K562 (cell line): ENCODE measurements around the gene OGFR. TPM values are rescaled to one million over a fixed set of nuclear protein-coding genes. Genes with fewer than 3 reads are reported as not detected.

Experiments
- ATAC-seq: fragments of 200-7000 bp; cut with Tn5 transposase; 3 replicates; pipeline ENCODE4 v1.9.1; 2020; ENCODE audit warnings: moderate library complexity
- BruUV-seq: library from RNA; stranded (reverse); fragments of 400-500 nt; replicated peaks from 2 replicates; lab custom pipeline; 2021; lab: Mats Ljungman, UMichigan
- CTCF ChIA-PET: fragments of 300-600 bp; formaldehyde crosslinking; extraction: SDS; loops from one replicate; lab custom pipeline; 2021; ENCODE audit warnings: low intra/inter-chr PET ratio; lab: Yijun Ruan, JAX
- POLR2A ChIA-PET: fragments of 300-600, 350-650 bp; sonication (Branson Sonifier 250); formaldehyde crosslinking; extraction: SDS; loops from one replicate; lab custom pipeline; 2021; ENCODE audit warnings: antibody characterized with exemption, inconsistent platforms; lab: Yijun Ruan, JAX
- DNase-seq, 4 experiments: peaks; one replicate each; pipeline versions ENCODE4 v3.0.0 to v3.0.0-alpha.2; 2011 to 2018; ENCODE audit warnings: low spot score in 3 of 4, mixed read lengths in 3 of 4; ENCODE audit errors: extremely low read depth in 1 of 4
- FAIRE-seq: peaks from 2 replicates; lab custom pipeline; 2011; peaks lifted over from hg19 to GRCh38; lab: Jason Lieb, UNC
- H2AFZ ChIP-seq: 2 replicates; pipeline ENCODE4 v1.6.0; 2011; ENCODE audit warnings: low read depth, low read length, control low read depth, inconsistent platforms
- H3K27ac ChIP-seq: fragments of 200-600 bp; 3 replicates; pipeline ENCODE4 v1.8.0; 2011; ENCODE audit warnings: low read depth, mild to moderate bottlenecking, control low read depth, inconsistent platforms, low read length, moderate library complexity, mixed read lengths; ENCODE audit errors: extremely low read depth
- H3K27me3 ChIP-seq, 2 experiments: fragments of 300-600 bp in 1 of 2; 2 replicates in 1 of 2; 3 replicates in 1 of 2; pipeline versions ENCODE4 v1.6.0 to v1.8.0; 2011; ENCODE audit warnings: inconsistent platforms in 2 of 2, low read length in 2 of 2, mild to moderate bottlenecking in 1 of 2, mixed read lengths in 1 of 2, moderate library complexity in 1 of 2; ENCODE audit not compliant: control insufficient read depth in 2 of 2, insufficient read depth in 2 of 2
- H3K36me3 ChIP-seq: fragments of 300-600 bp; 3 replicates; pipeline ENCODE4 v1.8.0; 2011; ENCODE audit warnings: mild to moderate bottlenecking, low read length, inconsistent platforms; ENCODE audit not compliant: control insufficient read depth, insufficient read depth
- H3K4me1 ChIP-seq, 2 experiments: fragments of 200-600 bp in 1 of 2; replicated peaks in 1 of 2; 2 replicates in 1 of 2; 3 replicates in 1 of 2; pipeline versions ENCODE4 v1.5.1 to v1.8.0; 2011; ENCODE audit warnings: inconsistent platforms in 2 of 2, low read length in 2 of 2, mild to moderate bottlenecking in 1 of 2, mixed read lengths in 1 of 2, moderate library complexity in 1 of 2; ENCODE audit not compliant: control insufficient read depth in 2 of 2, insufficient read depth in 2 of 2
- H3K4me2 ChIP-seq: 2 replicates; pipeline ENCODE4 v1.6.1; 2011; ENCODE audit warnings: low read length, control low read depth, inconsistent platforms, mixed read lengths; ENCODE audit not compliant: insufficient read depth
- H3K4me3 ChIP-seq: fragments of 200-600 bp; sonication (generic), shearing (Covaris generic); 2 replicates; pipeline ENCODE4 v1.5.1; 2016; ENCODE audit warnings: control low read depth, inconsistent platforms
- H3K79me2 ChIP-seq: fragments of 200-600 bp; 3 replicates; pipeline ENCODE4 v1.8.0; 2011; ENCODE audit warnings: low read length, inconsistent platforms; ENCODE audit not compliant: control insufficient read depth, insufficient read depth
- H3K9ac ChIP-seq, 2 experiments: 2 replicates each; pipeline versions ENCODE4 v1.6.0 to v1.6.1; 2011; ENCODE audit warnings: low read depth in 2 of 2, low read length in 2 of 2, control low read depth in 1 of 2, inconsistent platforms in 1 of 2, mild to moderate bottlenecking in 1 of 2, mixed read lengths in 1 of 2; ENCODE audit not compliant: insufficient read depth in 1 of 2
- H3K9me1 ChIP-seq: one replicate; pipeline ENCODE4 v1.6.0; 2011; ENCODE audit warnings: inconsistent platforms, mild to moderate bottlenecking, low read length, moderate library complexity; ENCODE audit not compliant: control insufficient read depth, insufficient read depth
- H3K9me3 ChIP-seq: replicated peaks from 2 replicates; pipeline ENCODE4 v1.5.1; 2011; ENCODE audit warnings: low read depth, low read length, inconsistent platforms; ENCODE audit not compliant: control insufficient read depth, insufficient read depth
- H4K20me1 ChIP-seq: replicated peaks from 2 replicates; pipeline ENCODE4 v1.6.1; 2011; ENCODE audit warnings: low read length, inconsistent platforms, mixed read lengths; ENCODE audit not compliant: control insufficient read depth, insufficient read depth
- BRD9 ChIP-seq: fragments of 450-650 bp; IDR thresholded peaks from 2 replicates; pipeline ENCODE4 v1.6.1; 2018; ENCODE audit warnings: low read depth; ENCODE audit not compliant: partially characterized antibody
- CTCF ChIP-seq, 3 experiments: IDR thresholded peaks in 2 of 3; conservative IDR thresholded peaks in 1 of 3; 2 replicates each; pipeline ENCODE4 v1.5.1; 2011 to 2012; ENCODE audit warnings: low read length in 3 of 3, mild to moderate bottlenecking in 3 of 3, control low read depth in 2 of 3, improper control_type of control experiment in 1 of 3, inconsistent platforms in 1 of 3, low read depth in 1 of 3, mixed read lengths in 1 of 3, moderate library complexity in 1 of 3; ENCODE audit not compliant: insufficient read depth in 2 of 3
- LCOR ChIP-seq: sonication (generic); formaldehyde crosslinking; IDR thresholded peaks from 2 replicates; pipeline ENCODE4 v1.8.0; 2022; ENCODE audit warnings: mild to moderate bottlenecking, missing genetic modification reagents
- NR0B1 ChIP-seq: fragments of 450-650 bp; IDR thresholded peaks from one replicate; pipeline ENCODE4 v1.6.1; 2018; ENCODE audit warnings: mild to moderate bottlenecking, moderate library complexity; ENCODE audit not compliant: partially characterized antibody
- SAFB ChIP-seq: fragments of 200-400 bp; formaldehyde crosslinking; IDR thresholded peaks from 2 replicates; pipeline ENCODE4 v1.6.1; 2017; ENCODE audit warnings: low read depth, low read length, borderline replicate concordance
- TCF7 ChIP-seq: sonication (generic); IDR thresholded peaks from 2 replicates; pipeline ENCODE4 v1.6.1; 2016; ENCODE audit warnings: antibody characterized with exemption, borderline replicate concordance
- TFAM ChIP-seq: fragments of 250-450 bp; sonication (Bioruptor Pico); conservative IDR thresholded peaks from 2 replicates; pipeline ENCODE4 v1.5.0; 2021; ENCODE audit warnings: mild to moderate bottlenecking, moderate library complexity
- TGIF2 ChIP-seq: sonication (generic); formaldehyde crosslinking; IDR thresholded peaks from 2 replicates; pipeline ENCODE4 v1.8.1; 2022; ENCODE audit warnings: mild to moderate bottlenecking, missing genetic modification reagents, moderate library complexity
- THRB ChIP-seq: fragments of 450-650 bp; formaldehyde crosslinking; conservative IDR thresholded peaks from 2 replicates; pipeline ENCODE4 v1.4.0; 2022; ENCODE audit warnings: mild to moderate bottlenecking, missing genetic modification characterization
- ZFP30 ChIP-seq: fragments of 250-450 bp; sonication (Bioruptor Pico); IDR thresholded peaks from 2 replicates; pipeline ENCODE4 v1.8.0; 2022; ENCODE audit warnings: moderate library complexity, mild to moderate bottlenecking, inconsistent platforms, borderline replicate concordance
- ZNF184 ChIP-seq: sonication (generic); formaldehyde crosslinking; IDR thresholded peaks from 2 replicates; pipeline ENCODE4 v1.5.0; 2020; ENCODE audit warnings: missing genetic modification reagents
- WGBS: fragments of 100-300 bp; shearing (Covaris generic); methylation state at CpG from one replicate; pipeline ENCODE4 v1.1.6; 2016; ENCODE audit warnings: low coverage, mixed read lengths; ENCODE audit not compliant: insufficient coverage; ENCODE audit errors: missing lambda C conversion rate; 5-methylcytosine and 5-hydroxymethylcytosine counted together
- in situ Hi-C: fragments of 300-500 bp; cut with MboI; formaldehyde crosslinking; loops from 4 replicates; pipeline ENCODE4 v1.15.0; 2018; ENCODE audit warnings: inconsistent platforms, mixed read lengths
- intact Hi-C: fragments of 100-400 bp; cut with micrococcal nuclease; formaldehyde crosslinking; loops from 2 replicates; pipeline ENCODE4 v1.14.2; 2022
- polyA plus RNA-seq, 8 experiments: library from polyadenylated mRNA; depleted of rRNA in 4 of 8; stranded (reverse) in 5 of 8; unstranded in 3 of 8; fragments of >200 nt; fragmentation: Nextera tagmentation in 2 of 8; fragmentation: Illumina TruSeq in 1 of 8; extraction: Ambion mirVana in 2 of 8; extraction: Trizol in 1 of 8; gene quantifications; 2 replicates each; pipeline versions ENCODE4 v1.2.1 to v1.2.3, GENCODE V29; 2011 to 2014; ENCODE audit warnings: inconsistent platforms in 1 of 8, missing spikeins in 1 of 8
- total RNA-seq, 7 experiments: library from RNA; depleted of rRNA in 6 of 7; stranded (reverse); fragments of >200 nt in 6 of 7; fragmentation: Illumina TruSeq in 2 of 7; extraction: Trizol in 2 of 7; gene quantifications; 2 replicates each; pipeline versions ENCODE4 v1.2.1 to v1.2.3, GENCODE V29; 2011 to 2021; ENCODE audit warnings: low replicate concordance in 1 of 7

The OGFR gene
- total and polyA plus RNA-seq, 9 of the 15 experiments (the other 6 are each of a cell fraction or from before 2014, with no cell fraction given): 0.39 to 56.3 (median 17.5) TPM

- 53% methylated on average over 3 of the region's 14 CpGs for WGBS
- FAIRE-seq (no peak), ATAC-seq (no peak), DNase-seq (no peak)
- CTCF ChIA-PET: no interaction called here
- Histone ChIP-seq H3K27ac (no peak overlapping the region), H3K9me3 (no peaks in the 10 kb centered on the region), H3K4me2 (no peak overlapping the region), H3K27me3 (no peaks in the 10 kb centered on the region; a peak in 1 of 5 replicates), H3K4me3 (no peak overlapping the region), H3K9ac (peak overlapping the region in 1 of 2 experiments; percentile 45; a peak in 1 of 4 replicates), H4K20me1 (0 out of 2 replicates have a peak, but pooled peaks cover 2% of the 10 kb centered on the region), H3K9me1 (no peaks in the 10 kb centered on the region), H2AFZ (no peak overlapping the region), H3K4me1 (peaks cover 8 to 82% of the 10 kb centered on the region in 2 experiments; a peak in 4 of 5 replicates), H3K79me2 (no peaks in the 10 kb centered on the region), H3K36me3 (no peaks in the 10 kb centered on the region)
- no peak for TF ChIP-seq ZFP30 (CRISPR knock-in tag)
- TF ChIP-seq TCF7: no peak
- no peak for TF ChIP-seq TFAM (CRISPR knock-in tag)
- TF ChIP-seq BRD9: no peak
- POLR2A ChIA-PET: no interaction called here
- in situ Hi-C loops: no loop called here
- BruUV-seq: no TSS peak
- intact Hi-C loops: no loop called here
Measured at GRCh38 chr20:62830251-62830650, 25.6 kb downstream of the OGFR start.

- H3K36me3 ChIP-seq: no peaks in the 10 kb centered on the region
- H3K27me3 ChIP-seq: peaks cover 0 to 1% of the 10 kb centered on the region in 2 experiments; a peak in 1 of 5 replicates
- intact Hi-C loops: no loop called here
- ChIA-PET POLR2A (no interaction called here), CTCF (no interaction called here)
- H3K4me1 ChIP-seq: peaks cover 8 to 78% of the 10 kb centered on the region in 2 experiments; a peak in 4 of 5 replicates
- H3K9ac ChIP-seq: peak overlapping the region in 1 of 2 experiments; percentile 78; a peak in 1 of 4 replicates
- H3K4me3 ChIP-seq: no peak overlapping the region
- no peak overlapping the region for H2AFZ ChIP-seq
- in situ Hi-C loops: no loop called here
- ATAC-seq (peak; percentile 36; the same call in 2 of the 3 replicates), FAIRE-seq (no peak), DNase-seq (peak in 3 of 4 experiments; percentile 42 to 48 (median 42))
- H3K27ac ChIP-seq: no peak overlapping the region
- BruUV-seq: no TSS peak
- H3K79me2 ChIP-seq: no peaks in the 10 kb centered on the region
- no peak overlapping the region for H3K4me2 ChIP-seq
- no peaks in the 10 kb centered on the region for H3K9me1 ChIP-seq
- H4K20me1 ChIP-seq: no peaks in the 10 kb centered on the region
- no peaks in the 10 kb centered on the region for H3K9me3 ChIP-seq
- 8% methylated on average over 9 of the region's 22 CpGs for WGBS
- TF ChIP-seq CTCF (IDR thresholded peaks at IDR 0.05 in 2 of 3, conservative IDR thresholded peaks at IDR 0.05 in 1 of 3; ENCODE audit: insufficient read depth in 2 of 3, low read depth in 1 of 3, low read length in 3 of 3): 0 out of 6 replicates have a peak, but pooled peaks of 1 of the 3 experiments have one; percentile 5
- no peak for TF ChIP-seq LCOR
- no peak for TF ChIP-seq TGIF2 (CRISPR knock-in tag)
- no peak for TF ChIP-seq THRB (CRISPR knock-in tag)
- TF ChIP-seq SAFB: peak; percentile 58; the same call in 1 of the 2 replicates
- TF ChIP-seq NR0B1: no peak
- no peak for TF ChIP-seq ZNF184 (CRISPR knock-in tag)
Measured at GRCh38 chr20:62830821-62831220, 26.2 kb downstream of the OGFR start.
